ENCODE data around the gene KBTBD2. TPM values are rescaled to one million over a fixed set of nuclear protein-coding genes. Genes with fewer than 3 reads are reported as not detected.
"Not testable (repeated sequence)": the region's sequence is repeated elsewhere in the genome, so short reads cannot be mapped to it uniquely, and the experiment has no call there.

KBTBD2 gene
- total RNA-seq (2014; rRNA removed; shearing (Covaris generic)): 74.9 and 76.4 TPM in 2 replicates
- polyA plus RNA-seq (2015; cell fraction: cytosol; rRNA removed): 41.1 and 52.8 TPM in 2 replicates
- 43.4 and 70.5 TPM in 2 replicates for polyA plus RNA-seq (2015; cell fraction: nucleus; rRNA removed)

DNA sequence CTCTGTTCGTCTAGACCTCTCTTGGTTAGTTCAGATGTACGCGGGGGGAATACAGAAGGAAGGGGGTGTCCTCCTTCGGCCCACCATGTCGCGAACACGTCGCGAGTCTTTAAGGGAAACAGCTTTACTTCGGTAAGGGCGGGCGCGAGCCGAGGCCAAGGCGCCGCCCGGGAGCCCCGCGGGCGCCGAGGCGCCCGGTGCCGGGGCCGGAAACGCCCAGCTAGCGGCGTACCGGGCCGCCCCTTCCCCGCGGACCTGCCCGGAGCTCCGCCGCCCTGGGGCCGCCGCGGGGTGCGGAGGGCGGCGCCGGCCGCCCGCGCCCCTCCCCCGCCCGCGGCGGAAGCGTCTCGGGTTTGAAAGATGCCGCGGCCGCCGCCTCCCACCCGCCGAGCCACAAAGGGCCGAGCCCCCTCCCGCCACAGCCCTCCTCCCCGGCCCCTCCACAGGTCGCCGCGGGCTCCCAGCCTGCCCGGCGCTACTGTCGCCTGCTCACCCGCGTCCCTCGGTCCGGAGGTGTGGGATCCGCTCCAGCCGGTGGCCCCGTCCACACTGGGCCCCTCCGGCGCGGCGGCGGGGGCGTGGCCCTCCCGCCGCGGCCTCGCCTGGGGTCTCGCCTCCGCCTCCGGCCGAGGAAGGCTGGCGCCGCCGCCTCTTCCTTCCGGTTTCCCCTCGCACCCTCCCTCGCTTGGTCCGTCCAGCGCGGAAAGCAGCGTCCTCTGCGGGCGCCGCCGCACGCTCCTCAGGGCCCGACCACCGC, at the start of gene KBTBD2:
Gene KBTBD2, minus strand, starts transcription at position 718 of the 757 bp plus-strand sequence. CDS start 12,156 bp downstream, outside the sequence.
- DNase-seq (ENCODE audit: low read depth, low spot score): peak; percentile 92
- in situ Hi-C loops (cut with HindIII; ENCODE audit: low pct_unique_long_range_greater_than_20kb, low sequenced_read_pairs): no loop called here

DNA sequence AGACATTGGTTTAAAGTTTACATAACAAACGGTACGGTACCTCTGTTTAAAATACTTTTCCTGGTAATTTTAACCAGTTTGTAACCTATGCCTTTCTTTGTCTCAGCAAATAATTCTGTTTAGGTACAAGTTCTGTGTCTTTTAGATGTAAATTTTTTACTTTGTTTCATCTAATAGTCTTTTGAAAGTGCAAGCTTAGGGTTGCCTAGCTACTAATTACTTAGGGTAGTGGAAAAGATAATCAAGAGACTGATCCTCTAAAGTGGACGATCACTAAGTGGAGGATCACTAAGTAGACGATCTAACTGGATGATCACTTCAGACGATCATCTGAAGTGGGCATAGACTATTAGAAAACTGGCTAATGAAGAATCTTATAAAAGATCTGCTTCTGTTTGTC, 49.6 kb upstream of the KBTBD2 start:
- in situ Hi-C loops (cut with HindIII; ENCODE audit: low pct_unique_long_range_greater_than_20kb, low sequenced_read_pairs): loop anchor here (10.0 kb wide), 1 partner anchor 104 kb away; no protein-coding TSS in a partner anchor

DNA sequence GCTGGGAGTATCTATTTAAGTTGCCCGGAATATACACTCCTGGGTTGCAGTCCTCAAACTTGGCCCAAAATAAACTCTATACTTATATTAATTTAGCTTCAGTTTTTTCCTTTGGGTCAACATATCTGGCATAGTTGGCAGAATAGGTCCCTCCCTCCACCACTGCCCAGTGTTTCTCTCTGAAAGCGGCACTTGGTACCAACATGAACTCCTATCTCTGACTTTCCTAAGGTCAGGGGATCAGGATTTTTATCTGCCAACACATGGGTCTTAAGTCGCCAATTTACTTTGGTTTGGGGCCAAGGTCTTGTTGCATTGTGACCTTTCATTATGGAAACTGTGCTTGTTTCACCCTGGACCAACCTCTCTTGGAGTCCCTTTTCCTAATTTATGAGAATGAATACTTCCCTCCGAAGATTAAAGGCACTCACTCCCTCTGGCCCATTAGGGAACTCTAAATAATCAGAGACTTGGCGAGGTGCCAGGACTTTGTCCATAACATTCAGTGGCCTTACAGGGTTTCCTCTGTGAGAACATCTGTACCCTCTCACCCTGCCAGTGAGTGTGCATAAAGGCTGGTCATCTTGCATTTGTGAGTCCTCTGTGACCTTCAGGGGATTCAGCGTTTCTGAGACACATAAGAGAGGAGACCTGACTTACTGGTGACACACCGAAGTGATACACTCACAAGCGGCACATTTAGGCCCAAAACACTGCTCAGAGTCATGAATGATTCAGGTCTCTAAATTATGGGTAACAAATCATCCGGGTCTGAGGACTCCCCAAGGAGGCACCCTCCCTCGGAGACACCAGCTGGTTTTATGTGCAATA, 46.0 kb upstream of the KBTBD2 start:
- DNase-seq (ENCODE audit: low read depth, low spot score): peak; percentile 46
- in situ Hi-C loops (cut with HindIII; ENCODE audit: low pct_unique_long_range_greater_than_20kb, low sequenced_read_pairs): no loop called here

More for the DNA sequence above, 49.6 kb upstream of the KBTBD2 start:
- no peak for DNase-seq (ENCODE audit: low read depth, low spot score)

DNA sequence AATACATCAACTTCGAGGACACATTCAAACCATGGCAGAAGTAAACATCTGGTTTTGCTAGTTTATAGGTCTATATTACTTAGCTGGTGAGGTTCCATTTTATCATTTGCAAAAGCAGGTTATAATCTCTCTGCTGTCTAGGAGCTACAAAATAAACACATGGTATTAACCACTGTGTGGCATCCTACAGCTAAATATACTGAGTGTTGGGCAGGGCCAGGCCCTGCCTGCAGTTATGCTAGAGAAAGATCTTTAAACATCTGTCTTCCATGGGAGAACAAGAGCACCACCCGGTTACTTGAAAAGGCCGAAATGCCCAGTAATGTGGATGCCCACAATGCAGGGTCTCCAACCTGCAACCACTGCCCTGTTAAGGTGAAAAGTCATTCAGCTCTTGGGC, 45.1 kb upstream of the KBTBD2 start:
- in situ Hi-C loops (cut with HindIII; ENCODE audit: low pct_unique_long_range_greater_than_20kb, low sequenced_read_pairs): no loop called here
- DNase-seq (ENCODE audit: low read depth, low spot score): no peak

DNA sequence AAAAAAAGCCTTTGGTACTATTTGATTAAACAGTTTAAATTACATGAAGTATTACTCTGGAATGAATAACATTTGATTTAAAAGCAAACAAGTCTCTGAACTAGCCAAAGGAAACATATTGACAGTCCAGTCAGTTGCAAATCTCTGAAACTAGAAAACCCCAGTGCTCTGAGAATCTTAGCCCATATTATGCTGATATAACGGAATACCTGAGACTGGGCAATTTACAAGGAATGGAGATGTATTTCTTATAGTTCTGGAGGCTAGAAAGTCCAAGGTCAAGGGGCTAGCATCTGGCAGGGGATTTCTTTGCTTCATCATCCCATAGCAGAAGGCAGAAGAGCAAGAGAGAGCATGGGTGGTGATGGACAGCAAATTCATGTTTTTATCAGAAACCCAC, 44.0 kb upstream of the KBTBD2 start:
- in situ Hi-C loops (cut with HindIII; ENCODE audit: low pct_unique_long_range_greater_than_20kb, low sequenced_read_pairs): no loop called here
- no peak for DNase-seq (ENCODE audit: low read depth, low spot score)

DNA sequence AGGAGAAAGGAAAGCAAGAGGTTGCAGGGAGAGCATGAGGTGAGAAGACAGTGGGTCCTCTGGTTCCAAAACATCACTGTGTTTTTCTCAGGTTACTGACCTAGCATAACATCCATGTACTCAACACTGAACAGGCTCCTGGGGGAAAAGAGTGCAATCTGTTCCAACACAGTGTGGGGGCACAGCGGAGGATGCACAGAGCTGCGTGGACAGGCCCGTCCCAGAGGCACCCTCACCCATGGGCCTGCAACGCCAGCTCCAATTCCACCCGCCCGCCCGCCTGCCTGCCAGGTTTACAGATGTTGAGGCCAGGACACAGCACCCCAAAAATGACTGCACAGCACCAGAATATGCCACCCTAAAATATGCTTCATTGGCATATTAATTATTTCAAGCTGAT, 38.8 kb upstream of the KBTBD2 start:
- in situ Hi-C loops (cut with HindIII; ENCODE audit: low pct_unique_long_range_greater_than_20kb, low sequenced_read_pairs): no loop called here
- DNase-seq (ENCODE audit: low read depth, low spot score): no peak

DNA sequence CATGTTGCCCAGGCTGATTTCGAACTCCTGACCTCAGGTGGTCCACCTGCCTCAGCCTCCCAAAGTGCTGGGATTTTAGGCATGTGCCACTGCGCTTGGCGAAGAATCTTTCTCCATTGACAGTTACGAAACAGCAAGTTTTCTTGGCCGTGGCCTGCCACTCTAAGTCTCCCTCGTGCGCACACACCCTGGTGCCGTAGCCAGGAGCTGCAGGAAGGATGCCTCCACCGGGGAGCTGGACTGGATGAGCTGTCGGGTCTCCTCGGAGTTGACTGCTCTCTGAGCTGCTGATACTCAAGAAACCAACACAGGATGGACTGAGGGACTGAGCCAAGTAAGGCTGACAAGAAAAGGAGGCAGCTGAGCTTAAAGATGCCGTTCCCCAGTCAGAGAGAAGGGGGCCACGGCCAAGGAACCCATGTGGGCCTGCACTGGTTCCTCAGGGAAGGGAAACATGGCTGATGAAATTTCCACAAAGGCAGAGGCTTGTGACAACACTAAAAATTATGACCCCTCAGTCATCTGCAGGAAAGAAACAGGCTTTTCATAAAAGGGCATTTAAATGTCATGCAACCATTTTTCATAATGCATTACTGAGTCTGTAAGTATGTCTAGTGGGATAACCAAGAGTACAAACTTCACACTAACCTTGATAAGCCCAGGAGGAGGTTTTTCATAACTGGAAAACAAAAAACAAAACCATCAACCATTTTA, 38.0 kb upstream of the KBTBD2 start:
- in situ Hi-C loops (cut with HindIII; ENCODE audit: low pct_unique_long_range_greater_than_20kb, low sequenced_read_pairs): no loop called here
- DNase-seq (ENCODE audit: low read depth, low spot score): peak; percentile 71

DNA sequence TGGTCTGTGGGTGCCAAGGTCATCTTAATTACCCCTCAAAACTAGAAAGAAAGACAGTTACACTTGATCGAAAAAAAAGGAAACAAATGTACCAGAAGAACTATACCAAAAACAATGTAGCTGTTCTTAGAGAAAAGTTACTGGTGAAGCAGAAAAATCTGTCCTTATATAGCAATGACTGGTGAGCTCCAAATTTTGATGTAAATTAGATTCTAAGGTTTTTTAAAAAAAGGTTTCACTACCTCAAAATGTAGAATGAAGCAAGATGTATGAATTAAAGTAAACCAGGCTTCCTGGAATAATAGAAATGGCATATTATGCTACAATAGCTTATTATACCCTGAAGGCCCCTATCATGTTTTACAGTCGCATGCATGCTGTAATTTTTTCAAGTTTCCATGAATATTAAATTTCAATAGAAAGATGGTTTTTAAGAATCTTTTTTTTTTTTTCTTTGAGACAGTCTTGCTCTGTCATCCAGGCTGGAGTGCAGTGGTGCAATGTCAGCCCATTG, 37.3 kb upstream of the KBTBD2 start:
- DNase-seq (ENCODE audit: low read depth, low spot score): no peak
- in situ Hi-C loops (cut with HindIII; ENCODE audit: low pct_unique_long_range_greater_than_20kb, low sequenced_read_pairs): no loop called here

DNA sequence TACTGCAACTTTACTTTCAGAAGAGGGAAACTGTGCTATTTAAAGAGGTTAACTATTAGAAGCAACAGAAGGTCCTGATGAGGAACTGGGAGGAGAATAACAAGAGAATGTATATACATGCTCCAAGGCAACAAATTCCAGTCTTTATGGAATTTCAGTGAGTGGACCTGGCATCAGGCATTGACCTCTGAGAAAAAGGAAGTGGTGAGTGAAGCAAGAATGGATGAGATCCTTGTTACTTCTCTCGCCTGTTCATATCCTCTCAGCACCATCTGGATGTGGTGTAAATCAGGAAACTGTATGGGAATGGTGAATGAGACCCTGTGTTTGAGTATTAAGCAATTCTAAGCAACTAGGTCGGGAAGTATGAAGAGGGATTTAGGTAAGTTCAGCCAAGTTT, 30.3 kb upstream of the KBTBD2 start:
- in situ Hi-C loops (cut with HindIII; ENCODE audit: low pct_unique_long_range_greater_than_20kb, low sequenced_read_pairs): no loop called here
- DNase-seq (ENCODE audit: low read depth, low spot score): peak; percentile 83

DNA sequence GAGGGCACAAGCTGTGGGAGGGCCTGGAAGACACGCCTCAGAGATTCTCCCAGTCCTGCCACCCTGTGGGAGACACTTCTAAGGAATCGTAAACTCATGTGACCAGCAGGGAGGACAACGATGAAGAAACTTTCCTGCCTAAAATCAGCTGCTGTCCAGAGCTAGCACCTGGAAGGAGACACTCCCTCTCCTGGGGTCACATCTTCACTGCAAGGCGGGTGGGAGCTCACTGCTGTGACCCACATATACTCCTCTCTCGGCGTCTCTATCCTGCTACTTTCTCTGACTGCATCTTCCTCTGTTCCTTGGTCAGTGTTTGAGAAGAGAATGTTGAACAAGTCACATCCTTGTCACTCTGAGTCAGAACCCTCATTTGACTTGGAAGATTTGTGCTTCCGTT, 25.4 kb upstream of the KBTBD2 start:
- in situ Hi-C loops (cut with HindIII; ENCODE audit: low pct_unique_long_range_greater_than_20kb, low sequenced_read_pairs); DNase-seq (ENCODE audit: low read depth, low spot score): not testable (repeated sequence)

DNA sequence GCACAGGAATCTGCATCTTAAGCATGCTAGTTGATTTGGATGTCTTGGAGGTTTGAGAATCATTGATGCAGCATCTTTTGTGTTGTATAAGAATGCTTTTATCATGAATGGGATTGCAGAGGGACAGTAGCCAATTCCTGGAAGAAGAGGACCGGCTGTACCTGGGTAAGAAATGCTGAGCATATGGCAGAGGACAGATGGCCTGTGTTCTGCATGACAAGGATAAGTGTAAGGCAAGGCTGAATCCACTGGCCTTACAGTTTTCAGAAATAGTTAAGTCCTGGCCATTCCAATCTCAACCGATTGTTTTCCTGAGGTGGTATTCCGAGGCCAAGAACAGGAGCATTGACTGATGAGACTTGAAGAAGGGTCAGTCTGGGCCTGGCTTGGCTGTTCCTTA, 24.4 kb upstream of the KBTBD2 start:
- in situ Hi-C loops (cut with HindIII; ENCODE audit: low pct_unique_long_range_greater_than_20kb, low sequenced_read_pairs): no loop called here
- DNase-seq (ENCODE audit: low read depth, low spot score): no peak

DNA sequence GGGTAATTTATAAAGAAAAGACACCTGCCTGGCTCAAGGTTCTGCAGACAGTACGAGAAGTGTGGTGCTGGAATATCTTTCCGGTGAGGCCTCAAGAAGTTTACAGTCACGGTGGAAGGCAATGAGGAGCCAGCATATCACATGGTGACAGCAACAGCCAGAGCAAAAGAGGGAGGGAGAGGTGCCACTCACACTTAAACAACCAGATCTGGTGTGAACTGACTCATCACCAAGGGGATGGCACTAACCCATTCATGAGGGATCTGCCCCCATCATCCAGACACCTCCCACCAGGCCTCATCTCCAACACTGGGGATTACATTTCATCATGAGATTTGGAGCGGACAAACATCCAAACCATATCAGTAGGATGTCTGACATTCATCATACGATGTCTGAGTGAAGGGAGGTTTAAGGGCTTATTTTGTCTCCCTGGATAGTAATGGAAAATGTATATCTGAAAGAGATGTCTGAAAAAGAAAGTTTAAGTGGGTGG, 23.5 kb upstream of the KBTBD2 start:
- DNase-seq (ENCODE audit: low read depth, low spot score): no peak
- in situ Hi-C loops (cut with HindIII; ENCODE audit: low pct_unique_long_range_greater_than_20kb, low sequenced_read_pairs): no loop called here

DNA sequence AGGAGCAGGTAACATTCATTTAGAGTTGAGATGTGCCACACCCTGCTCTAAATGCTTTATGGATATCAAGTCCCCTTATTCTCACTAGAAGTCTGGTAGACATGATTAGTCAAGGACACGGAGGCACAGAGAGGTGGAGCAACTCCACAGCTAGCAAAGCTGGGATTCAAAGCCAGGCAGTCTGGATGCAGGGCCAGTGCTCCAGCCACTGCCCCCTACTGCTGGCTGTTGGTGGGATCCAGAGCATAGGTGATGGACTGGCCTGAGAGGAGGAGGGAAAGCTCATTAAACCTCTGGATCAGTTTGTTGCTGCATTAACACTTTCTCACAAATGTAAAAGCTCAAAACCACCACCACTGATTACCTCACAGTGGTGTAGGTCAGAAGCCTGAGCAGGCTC, 22.6 kb upstream of the KBTBD2 start:
- DNase-seq (ENCODE audit: low read depth, low spot score): peak; percentile 58
- in situ Hi-C loops (cut with HindIII; ENCODE audit: low pct_unique_long_range_greater_than_20kb, low sequenced_read_pairs): no loop called here

DNA sequence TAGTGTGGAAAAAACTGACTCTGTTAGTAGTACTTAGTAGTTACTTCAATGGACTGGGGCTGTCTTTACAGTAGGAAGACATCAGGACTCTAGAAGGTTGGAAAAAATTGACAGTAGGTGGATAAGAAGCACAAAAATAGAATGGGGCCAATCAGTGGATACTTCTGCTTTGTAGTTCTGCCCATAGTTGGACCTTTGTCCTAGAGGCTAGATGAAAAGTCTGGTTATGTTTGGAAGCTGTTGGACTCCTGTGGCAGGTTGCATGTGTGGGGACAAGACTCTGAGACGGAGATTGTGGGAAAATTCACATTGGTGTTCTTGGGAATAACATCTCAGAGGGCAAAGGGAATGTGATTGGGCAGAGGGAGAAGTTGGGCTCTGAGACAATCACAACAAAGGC, 18.6 kb upstream of the KBTBD2 start:
- in situ Hi-C loops (cut with HindIII; ENCODE audit: low pct_unique_long_range_greater_than_20kb, low sequenced_read_pairs): no loop called here
- no peak for DNase-seq (ENCODE audit: low read depth, low spot score)

DNA sequence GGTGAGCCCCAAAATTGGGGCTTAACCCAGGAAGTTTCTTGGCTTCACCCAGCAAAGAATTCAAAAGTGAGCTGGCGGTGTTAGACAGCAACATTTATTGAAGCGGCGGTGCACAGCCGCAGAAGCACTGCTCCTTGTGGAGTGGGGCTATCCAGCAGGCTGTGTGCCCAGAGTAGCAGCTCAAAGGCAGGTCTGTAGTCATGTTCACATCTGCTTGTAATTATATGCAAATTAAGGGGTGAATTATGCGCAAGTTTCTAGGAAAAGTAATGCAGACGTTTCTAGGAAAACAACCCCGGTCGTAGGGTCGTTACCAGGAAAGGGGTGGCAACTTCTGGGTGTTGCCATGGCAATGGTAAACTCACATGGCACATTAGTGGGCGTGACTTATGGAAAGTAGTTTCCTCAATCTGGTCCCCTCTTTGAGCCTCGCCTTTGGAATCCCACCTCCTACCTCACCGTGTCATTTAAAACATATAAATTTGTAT, 13.7 kb upstream of the KBTBD2 start:
- in situ Hi-C loops (cut with HindIII; ENCODE audit: low pct_unique_long_range_greater_than_20kb, low sequenced_read_pairs): no loop called here
- DNase-seq (ENCODE audit: low read depth, low spot score): peak; percentile 88

DNA sequence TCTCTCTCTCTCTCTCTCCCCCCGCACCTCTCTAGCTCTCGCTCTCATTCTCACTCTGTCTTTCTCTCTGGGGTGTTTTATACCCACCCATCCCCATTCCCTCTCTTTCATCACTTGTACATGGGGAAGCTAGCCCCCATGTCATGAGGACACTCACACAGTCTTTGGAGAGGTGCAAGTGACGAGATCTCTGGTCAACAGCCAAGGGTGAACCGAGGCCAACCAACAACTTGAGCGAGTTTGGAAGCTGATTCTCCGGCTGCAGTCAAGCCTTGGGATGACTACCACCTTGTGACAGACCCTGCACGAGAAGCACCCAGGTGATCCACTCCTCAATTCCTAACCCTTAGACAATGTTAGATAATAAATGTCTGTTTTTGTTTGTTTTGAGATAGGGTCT, 10.1 kb upstream of the KBTBD2 start:
- in situ Hi-C loops (cut with HindIII; ENCODE audit: low pct_unique_long_range_greater_than_20kb, low sequenced_read_pairs): no loop called here
- no peak for DNase-seq (ENCODE audit: low read depth, low spot score)

DNA sequence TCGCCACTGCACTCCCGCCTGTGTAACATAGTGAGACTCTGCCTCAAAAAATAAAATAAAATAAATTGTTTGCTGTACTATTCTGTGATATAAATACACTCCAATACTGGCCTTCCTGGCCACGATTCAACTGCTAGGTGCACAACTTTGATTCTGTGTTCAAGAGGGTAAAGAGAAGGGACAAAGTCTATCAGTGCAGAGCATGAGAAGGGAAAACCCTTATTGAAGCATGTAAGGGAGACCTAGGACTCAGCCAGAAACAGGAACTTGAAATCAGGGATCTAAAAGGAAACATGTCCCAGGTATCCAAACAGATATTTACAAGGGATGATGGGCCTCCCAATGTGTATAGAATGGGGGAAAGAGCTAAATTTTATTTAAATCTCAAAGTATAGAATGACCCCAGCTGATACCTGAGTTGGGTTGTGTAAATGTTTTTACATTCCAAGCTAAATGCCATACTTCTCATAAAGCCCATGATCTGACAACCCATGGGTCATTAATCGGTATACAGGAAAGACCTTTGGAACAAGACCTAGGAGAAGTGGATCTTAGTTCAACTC, 9.0 kb upstream of the KBTBD2 start:
- in situ Hi-C loops (cut with HindIII; ENCODE audit: low pct_unique_long_range_greater_than_20kb, low sequenced_read_pairs): no loop called here
- no peak for DNase-seq (ENCODE audit: low read depth, low spot score)

Data from SK-MEL-5 (cell line).